22Rv1 (cell line): ENCODE data around the gene CAMTA1.

Experiments used
- H3K27ac ChIP-seq: fragments of 450-650 bp; 2 replicates; pipeline ENCODE4 v1.5.1; 2017
- ZFX ChIP-seq: fragments of 450-650 bp; IDR thresholded peaks from 2 replicates; pipeline ENCODE4 v1.6.1; 2017; ENCODE audit warnings: antibody characterized with exemption, borderline replicate concordance
- TF ChIP-seq, protein P1 (sequence below): fragments of 450-650 bp; IDR thresholded peaks from 2 replicates; pipeline ENCODE4 v1.5.1; 2017; ENCODE audit warnings: mild to moderate bottlenecking

The CAMTA1 gene

GRCh38 chr1:7045897-7046296 is 260.6 kb downstream of the CAMTA1 start:
- no peak overlapping the region for H3K27ac ChIP-seq
- TF ChIP-seq ZFX: no peak
- TF ChIP-seq, protein P1, sequence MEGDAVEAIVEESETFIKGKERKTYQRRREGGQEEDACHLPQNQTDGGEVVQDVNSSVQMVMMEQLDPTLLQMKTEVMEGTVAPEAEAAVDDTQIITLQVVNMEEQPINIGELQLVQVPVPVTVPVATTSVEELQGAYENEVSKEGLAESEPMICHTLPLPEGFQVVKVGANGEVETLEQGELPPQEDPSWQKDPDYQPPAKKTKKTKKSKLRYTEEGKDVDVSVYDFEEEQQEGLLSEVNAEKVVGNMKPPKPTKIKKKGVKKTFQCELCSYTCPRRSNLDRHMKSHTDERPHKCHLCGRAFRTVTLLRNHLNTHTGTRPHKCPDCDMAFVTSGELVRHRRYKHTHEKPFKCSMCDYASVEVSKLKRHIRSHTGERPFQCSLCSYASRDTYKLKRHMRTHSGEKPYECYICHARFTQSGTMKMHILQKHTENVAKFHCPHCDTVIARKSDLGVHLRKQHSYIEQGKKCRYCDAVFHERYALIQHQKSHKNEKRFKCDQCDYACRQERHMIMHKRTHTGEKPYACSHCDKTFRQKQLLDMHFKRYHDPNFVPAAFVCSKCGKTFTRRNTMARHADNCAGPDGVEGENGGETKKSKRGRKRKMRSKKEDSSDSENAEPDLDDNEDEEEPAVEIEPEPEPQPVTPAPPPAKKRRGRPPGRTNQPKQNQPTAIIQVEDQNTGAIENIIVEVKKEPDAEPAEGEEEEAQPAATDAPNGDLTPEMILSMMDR: no peak

GRCh38 chr1:7046314-7046713 is 261.1 kb downstream of the CAMTA1 start:
- no peak overlapping the region for H3K27ac ChIP-seq

DNA sequence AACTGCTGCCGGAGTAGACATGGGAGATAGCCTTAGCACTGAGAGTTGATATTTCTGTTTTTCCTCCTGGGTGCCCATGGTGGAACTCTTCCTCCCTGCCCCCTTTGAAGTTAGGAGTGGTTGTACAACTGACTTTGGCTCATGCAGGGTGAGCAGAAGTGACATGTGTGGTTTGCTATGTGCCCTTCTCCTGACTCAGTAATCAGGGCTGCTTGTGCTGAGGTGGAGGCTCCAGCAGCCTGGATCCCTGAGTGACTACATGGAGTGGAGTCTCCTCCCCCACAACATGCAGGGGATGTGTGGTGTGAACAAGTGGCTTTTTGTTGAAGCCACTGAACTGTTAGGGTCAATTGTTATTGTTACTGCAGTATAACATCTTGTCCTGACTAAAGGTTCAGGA is 261.6 kb downstream of the CAMTA1 start:
- H3K27ac ChIP-seq: no peak overlapping the region
- no peak for TF ChIP-seq ZFX
- TF ChIP-seq, protein P1: no peak

More at GRCh38 chr1:7046314-7046713, 261.1 kb downstream of the CAMTA1 start:
- TF ChIP-seq ZFX: no peak
- TF ChIP-seq, protein P1: no peak

- TF ChIP-seq ZFX: no peak
- TF ChIP-seq, protein P1: no peak
Measured at GRCh38 chr1:7047866-7048265, 262.6 kb downstream of the CAMTA1 start.

GRCh38 chr1:7048395-7048794 is 263.1 kb downstream of the CAMTA1 start:
- no peak overlapping the region for H3K27ac ChIP-seq
- no peak for TF ChIP-seq ZFX
- TF ChIP-seq, protein P1: no peak

More at GRCh38 chr1:7047866-7048265, 262.6 kb downstream of the CAMTA1 start:
- H3K27ac ChIP-seq: no peak overlapping the region

- H3K27ac ChIP-seq: no peak overlapping the region
- TF ChIP-seq, protein P1: no peak
- no peak for TF ChIP-seq ZFX
Measured at GRCh38 chr1:7049913-7050625, 264.8 kb downstream of the CAMTA1 start.

- TF ChIP-seq, protein P1: no peak
- no peak for TF ChIP-seq ZFX
- no peak overlapping the region for H3K27ac ChIP-seq
Measured at GRCh38 chr1:7050751-7051665, 265.8 kb downstream of the CAMTA1 start.
